C4-2B (cell line): ENCODE results near the gene CGREF1.
"Not testable (repeated sequence)": the region's sequence is repeated elsewhere in the genome, so short reads cannot be mapped to it uniquely, and the experiment has no call there.

Experiments
- H3K27ac ChIP-seq: fragments of 450-650 bp; 2 replicates; pipeline ENCODE4 v1.5.1; 2017
- CTCF ChIP-seq: fragments of 450-650 bp; conservative IDR thresholded peaks from 2 replicates; pipeline ENCODE4 v1.5.1; 2017; ENCODE audit warnings: mild to moderate bottlenecking
- ZFX ChIP-seq: fragments of 450-650 bp; IDR thresholded peaks from 2 replicates; pipeline ENCODE4 v1.6.1; 2017

The CGREF1 gene

GRCh38 chr2:27121906-27122305, 3.0 kb upstream of the CGREF1 start:
- H3K27ac ChIP-seq, result no peak overlapping the region
- no peak for TF ChIP-seq CTCF
- TF ChIP-seq ZFX, result no peak

- H3K27ac ChIP-seq, result peak overlapping the region; percentile 92
These were observed 372 bp upstream of the CGREF1 start for GRCh38 chr2:27119330-27119670.

GRCh38 chr2:27117995-27118524, 868 bp downstream of the CGREF1 start:
- TF ChIP-seq ZFX (no peak), CTCF (no peak)
- peak overlapping the region; percentile 92 for H3K27ac ChIP-seq

GRCh38 chr2:27115519-27115918, 3.4 kb downstream of the CGREF1 start:
- TF ChIP-seq CTCF (no peak), ZFX (no peak)
- H3K27ac ChIP-seq, result no peak overlapping the region

GRCh38 chr2:27111392-27112078, 7.4 kb downstream of the CGREF1 start:
- H3K27ac ChIP-seq, result not testable (repeated sequence)

GRCh38 chr2:27110603-27111352, 8.2 kb downstream of the CGREF1 start:
- H3K27ac ChIP-seq, result not testable (repeated sequence)

GRCh38 chr2:27109083-27109482, 9.8 kb downstream of the CGREF1 start:
- TF ChIP-seq ZFX (no peak), CTCF (no peak)
- no peak overlapping the region for H3K27ac ChIP-seq

- TF ChIP-seq ZFX, result no peak
- TF ChIP-seq CTCF, result no peak
- H3K27ac ChIP-seq, result no peak overlapping the region
These were observed 10.7 kb downstream of the CGREF1 start for GRCh38 chr2:27108221-27108620.

- TF ChIP-seq ZFX (no peak), CTCF (no peak)
These were observed 12.9 kb downstream of the CGREF1 start for GRCh38 chr2:27105981-27106380.

More at GRCh38 chr2:27105981-27106380, 12.9 kb downstream of the CGREF1 start:
- H3K27ac ChIP-seq, result no peak overlapping the region
